Thyroid gland (tissue), 4 donors: Measurements from ENCODE around the gene PLCE1.

Experiments
- POLR2A ChIP-seq, 2 donors: fragments of 450-650 bp; IDR thresholded peaks; one replicate each; pipeline ENCODE4 v1.6.1; 2017; ENCODE audit warnings: antibody characterized with exemption in 2 of 2, mild to moderate bottlenecking in 2 of 2, moderate library complexity in 1 of 2
- TF ChIP-seq, protein P1 (sequence below), 6 experiments: fragments of 200-600 bp in 3 of 6; fragments of 450-650 bp in 3 of 6; sonication (generic) in 3 of 6; IDR thresholded peaks; one replicate each; pipeline ENCODE4 v1.5.1; 2016 to 2019; ENCODE audit warnings: antibody characterized with exemption in 6 of 6, mild to moderate bottlenecking in 2 of 6, inconsistent platforms in 1 of 6, moderate library complexity in 1 of 6

DNA sequence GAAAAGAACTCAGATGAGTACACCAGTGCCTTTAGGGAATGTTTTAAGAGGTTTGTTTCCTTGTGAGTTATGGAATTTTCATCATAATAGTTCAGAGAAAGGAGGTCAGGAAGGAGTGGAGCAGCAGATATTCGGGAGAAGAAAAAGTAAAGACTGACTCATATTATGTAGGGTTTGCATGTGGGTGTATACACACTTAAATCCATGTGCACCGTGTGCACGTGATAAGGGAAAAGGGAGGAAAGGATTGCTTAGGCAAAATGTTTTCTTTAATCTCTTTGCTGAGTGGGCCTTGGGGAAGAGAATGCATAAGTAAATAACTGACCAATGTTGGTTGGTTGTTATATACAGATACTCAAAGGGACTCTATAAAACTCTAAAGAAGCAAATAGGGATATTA is 30.2 kb downstream of the PLCE1 start:
- TF ChIP-seq, protein P1, sequence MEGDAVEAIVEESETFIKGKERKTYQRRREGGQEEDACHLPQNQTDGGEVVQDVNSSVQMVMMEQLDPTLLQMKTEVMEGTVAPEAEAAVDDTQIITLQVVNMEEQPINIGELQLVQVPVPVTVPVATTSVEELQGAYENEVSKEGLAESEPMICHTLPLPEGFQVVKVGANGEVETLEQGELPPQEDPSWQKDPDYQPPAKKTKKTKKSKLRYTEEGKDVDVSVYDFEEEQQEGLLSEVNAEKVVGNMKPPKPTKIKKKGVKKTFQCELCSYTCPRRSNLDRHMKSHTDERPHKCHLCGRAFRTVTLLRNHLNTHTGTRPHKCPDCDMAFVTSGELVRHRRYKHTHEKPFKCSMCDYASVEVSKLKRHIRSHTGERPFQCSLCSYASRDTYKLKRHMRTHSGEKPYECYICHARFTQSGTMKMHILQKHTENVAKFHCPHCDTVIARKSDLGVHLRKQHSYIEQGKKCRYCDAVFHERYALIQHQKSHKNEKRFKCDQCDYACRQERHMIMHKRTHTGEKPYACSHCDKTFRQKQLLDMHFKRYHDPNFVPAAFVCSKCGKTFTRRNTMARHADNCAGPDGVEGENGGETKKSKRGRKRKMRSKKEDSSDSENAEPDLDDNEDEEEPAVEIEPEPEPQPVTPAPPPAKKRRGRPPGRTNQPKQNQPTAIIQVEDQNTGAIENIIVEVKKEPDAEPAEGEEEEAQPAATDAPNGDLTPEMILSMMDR (IDR thresholded peaks at IDR 0.05) = no peak
- TF ChIP-seq POLR2A (IDR thresholded peaks at IDR 0.05) = no peak
